Measurements from ENCODE around the gene SELPLG.
"Not testable (repeated sequence)": the region's sequence is repeated elsewhere in the genome, so short reads cannot be mapped to it uniquely, and the experiment has no call there.

Gene SELPLG

DNA sequence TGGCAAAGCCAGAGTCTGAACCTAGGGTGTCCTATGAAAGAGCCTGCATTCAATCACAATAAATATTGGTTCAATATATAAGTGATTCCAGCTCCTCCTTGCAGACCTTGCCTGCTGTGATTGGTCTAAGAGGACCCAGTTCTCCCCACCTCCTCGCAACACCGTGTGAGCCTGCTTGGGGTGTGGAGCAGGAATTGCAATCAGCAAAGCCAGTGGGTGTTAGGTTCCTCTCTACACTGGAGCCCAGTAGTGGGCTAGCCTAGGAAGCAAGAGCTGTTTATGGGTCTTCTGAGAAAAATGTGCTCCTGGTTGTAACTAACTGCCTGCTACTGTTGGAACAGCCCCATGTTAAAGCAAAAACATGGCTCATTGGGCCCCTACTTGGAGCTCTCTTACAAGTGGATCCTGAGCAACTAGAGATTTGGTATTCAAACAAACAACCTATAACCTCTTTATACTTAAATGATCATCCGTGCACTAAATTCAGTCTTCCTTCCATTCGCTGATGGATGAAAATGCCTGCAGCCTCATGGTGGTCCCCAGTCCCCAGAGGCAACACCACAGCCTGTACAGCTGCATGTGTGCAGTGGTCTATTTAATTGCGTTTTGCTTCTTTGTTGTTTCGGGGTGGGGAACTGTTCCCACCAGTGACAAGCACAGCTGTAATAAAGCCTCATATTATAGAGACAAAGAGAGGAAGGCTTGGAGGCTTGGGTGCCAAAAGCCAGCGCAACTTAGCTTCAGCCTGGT lies 3.7 kb upstream of the SELPLG start:
- DNase-seq: no peak

DNA sequence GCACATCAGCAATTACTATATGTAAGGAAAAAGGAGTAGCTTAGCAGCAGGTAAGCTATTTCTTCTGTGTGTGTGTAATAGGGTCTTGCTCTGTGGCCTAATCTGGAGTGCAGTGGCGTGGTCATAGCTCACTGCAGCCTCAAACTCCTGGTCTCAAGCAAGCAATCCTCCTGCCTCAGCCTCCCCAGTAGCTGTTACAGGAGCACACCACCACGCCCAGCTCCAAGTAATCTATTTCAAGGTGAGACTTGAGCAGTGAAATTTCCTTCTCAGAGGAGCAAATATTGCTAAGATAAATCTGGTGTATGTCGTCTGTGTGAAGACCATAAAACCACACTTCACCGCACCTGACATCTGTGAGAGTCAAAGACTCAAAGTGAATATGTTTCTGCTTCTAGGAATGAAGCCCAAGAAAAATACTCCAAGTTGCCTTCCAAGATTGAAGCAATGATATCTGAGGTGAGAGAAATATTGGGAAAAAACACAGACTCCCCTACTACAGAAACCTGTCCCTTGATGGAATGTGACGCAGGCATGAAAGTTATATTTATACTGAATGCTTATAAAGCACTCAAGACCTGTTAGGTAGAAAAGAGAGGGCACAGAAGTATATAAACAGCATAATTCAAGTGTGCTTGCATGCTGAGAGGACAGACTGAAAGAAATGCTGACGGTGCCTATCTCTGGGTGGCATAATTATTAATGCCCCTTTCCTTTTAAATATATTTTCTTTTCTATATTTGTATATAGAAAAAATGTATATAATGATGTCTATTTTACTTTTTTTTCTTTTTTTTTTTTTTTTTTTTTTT lies 2.5 kb upstream of the SELPLG start:
- DNase-seq: no peak

DNA sequence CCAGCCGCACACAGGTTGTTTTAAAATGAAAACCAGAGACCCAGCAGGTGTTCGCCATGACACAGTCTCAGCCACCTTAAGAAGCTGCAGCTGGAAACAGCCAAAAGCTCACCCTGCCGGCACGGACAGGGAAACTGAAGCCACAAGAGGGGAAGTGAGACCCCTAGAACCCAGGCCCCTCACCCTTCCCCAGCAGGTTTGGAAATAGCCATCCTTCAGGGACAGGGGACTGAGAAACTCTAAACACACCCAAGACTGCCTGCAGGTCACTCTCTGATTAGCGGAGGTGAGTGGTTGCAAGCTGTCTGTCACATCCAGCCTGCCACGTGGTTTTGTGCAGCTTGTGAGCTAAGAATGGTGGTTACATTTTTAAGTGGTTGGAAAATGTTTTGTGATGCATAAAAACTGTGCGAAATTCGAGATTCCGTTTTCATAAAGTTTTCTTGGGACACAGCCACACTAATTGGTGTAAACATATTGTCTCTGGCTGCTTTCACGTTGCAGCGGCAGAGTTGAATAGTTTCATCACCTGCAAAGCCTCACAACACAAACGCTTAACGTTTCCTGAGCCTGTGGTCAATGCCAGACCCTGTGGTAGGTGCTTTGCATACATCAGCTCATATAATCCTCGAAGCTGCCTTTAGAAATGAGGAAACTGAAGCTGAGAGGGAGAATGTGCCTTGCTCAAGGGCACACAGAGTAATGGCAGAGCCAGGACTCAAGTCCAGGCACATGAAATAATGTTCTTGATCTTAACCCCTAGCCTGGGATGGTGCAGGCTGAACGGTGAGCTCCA lies 1.7 kb upstream of the SELPLG start:
- peak; percentile 96 for DNase-seq

DNA sequence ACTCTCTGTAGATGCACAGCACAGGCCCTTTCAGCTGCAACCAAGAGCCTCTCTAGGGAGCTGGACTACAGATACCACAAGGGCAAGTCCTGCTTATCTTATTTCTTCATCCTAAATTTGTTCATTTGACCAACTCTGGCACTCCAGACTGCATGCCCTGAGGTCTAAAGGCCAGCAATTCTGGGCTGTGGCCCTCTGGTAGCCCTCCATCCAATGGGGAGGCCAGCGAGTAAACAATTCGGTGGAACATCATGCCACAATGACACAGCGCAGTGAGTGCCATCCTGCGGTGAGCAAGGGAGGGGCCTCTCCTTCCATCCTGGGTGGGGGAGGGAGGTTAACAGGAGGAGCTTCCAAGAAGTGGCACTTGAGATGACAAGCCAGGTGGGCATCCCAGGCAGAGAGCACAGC lies 652 bp upstream of the SELPLG start:
- DNase-seq: peak; percentile 53

DNA sequence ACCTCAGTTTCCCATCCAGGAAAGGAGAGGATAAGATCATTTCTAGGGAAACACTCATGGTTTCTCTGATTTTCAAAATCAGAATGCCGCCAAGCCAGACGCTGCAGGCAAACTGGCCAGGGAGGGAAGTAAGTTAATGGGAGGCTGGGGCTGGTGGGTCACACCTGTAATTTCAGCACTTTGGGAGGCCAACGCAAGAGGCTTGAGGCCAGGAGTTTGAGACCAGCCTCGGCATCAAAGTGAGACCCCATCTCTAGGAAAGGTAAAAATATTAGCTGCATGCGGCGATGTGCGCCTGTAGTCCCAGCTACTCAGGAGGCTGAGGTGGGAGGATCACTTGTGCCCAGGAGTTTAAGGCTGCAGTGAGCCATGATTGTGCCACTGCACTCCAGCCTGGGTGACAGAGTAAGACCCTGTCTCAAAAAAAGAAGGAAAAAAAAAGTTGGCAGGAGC lies 587 bp downstream of the SELPLG start:
- no peak for DNase-seq

DNA sequence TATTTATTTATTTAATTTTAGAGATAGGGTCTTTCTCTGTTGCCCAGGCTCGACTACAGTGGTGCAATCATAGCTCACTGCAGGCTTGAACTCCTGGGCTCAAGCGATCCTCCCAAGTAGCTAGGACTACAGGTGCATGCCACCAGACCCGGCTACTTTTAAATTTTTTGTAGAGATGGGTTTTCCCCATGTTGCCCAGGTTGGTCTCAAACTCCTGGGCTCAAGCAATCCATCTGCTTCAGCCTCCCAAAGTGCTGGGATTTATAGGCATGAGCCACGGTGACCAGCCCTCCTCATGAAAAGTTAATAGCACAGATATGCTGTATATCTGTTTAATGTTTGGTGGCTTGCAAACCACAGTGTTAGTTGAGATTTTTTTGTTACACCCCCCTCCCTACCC lies 2.4 kb downstream of the SELPLG start:
- DNase-seq: not testable (repeated sequence)

DNA sequence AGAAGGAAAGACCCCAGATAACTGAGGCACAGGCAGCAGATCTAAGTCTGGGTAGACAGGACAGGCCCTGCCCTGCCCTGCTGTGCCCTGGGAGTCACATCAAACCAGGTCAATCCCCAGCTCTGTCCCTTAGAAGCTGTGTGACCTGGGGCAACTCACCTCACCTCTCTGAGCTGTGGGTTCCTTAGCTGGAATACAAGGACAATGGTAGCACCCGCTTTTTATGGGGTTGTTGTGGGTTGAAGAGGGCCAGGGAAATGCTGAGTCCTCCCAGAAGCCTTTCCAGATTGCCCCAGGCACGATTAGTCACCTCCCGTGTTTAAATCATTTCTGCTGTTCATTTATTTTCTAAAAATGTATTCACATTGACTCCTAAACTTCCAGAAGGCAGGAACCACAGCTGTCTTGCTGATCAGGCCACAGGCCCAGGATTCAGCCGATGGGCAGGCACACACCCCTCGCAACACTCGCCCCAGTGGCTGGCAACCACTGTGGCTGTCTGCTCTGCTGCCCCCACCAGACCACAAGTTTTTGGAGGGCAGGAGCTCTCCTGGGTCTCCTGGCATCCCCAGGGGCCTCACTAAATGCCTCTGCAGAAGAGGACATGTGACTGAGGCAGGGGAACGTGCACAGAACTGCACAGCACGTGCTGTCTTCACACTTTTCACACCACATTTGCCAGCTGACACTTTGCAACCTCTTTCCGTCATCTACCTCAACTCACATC lies 3.0 kb downstream of the SELPLG start:
- DNase-seq: peak; percentile 27

DNA sequence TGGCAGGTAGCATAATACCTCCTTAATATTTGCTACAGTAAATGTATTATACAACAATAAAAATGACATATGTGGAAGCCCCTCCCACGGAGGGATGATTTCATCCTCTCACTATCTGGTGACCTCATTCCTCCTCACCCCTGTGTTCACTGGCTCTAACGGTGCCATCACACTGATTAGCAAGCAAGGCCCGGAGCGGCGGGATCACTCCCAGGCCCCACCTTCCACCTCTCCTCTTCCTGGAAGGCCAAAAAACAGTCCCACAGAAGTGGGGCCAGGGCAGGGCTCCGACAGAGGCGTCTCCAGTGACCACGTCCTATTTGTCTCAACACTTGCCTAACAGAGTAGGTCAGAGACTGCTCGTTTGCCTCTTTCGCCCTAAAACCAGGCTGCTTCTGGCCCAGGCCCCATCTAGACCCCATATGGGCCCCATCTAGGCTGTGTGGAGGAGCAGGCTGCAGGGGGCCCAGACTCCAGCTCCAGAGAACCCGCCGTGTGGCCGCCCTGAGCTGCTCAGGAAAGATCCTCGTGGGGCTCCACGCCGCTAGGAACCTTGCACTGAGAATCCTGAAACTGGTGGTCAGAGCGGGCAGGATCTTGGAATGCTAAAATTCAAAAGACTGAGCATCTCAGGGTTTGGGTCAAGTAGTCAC lies 3.7 kb downstream of the SELPLG start:
- peak; percentile 64 for DNase-seq

DNA sequence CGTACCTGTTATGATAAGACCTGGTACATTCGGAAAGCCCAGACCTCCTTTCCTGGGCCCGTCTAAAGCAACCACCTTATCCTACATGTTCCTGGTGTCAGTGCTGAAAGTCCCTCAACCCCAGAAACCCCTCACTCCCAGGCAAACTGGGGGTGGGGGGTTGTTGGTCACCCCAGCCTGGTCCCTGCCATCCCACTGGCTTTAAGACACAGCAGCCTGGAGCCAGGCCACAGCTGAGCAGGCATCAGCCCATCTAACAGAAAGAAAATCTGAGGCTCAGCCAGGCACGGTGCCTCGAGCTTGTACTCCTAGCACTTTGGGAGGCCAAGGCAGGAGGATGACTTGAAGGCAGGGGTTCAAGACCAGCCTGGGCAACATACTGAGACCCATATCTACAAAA lies 4.5 kb downstream of the SELPLG start:
- no peak for DNase-seq

DNA sequence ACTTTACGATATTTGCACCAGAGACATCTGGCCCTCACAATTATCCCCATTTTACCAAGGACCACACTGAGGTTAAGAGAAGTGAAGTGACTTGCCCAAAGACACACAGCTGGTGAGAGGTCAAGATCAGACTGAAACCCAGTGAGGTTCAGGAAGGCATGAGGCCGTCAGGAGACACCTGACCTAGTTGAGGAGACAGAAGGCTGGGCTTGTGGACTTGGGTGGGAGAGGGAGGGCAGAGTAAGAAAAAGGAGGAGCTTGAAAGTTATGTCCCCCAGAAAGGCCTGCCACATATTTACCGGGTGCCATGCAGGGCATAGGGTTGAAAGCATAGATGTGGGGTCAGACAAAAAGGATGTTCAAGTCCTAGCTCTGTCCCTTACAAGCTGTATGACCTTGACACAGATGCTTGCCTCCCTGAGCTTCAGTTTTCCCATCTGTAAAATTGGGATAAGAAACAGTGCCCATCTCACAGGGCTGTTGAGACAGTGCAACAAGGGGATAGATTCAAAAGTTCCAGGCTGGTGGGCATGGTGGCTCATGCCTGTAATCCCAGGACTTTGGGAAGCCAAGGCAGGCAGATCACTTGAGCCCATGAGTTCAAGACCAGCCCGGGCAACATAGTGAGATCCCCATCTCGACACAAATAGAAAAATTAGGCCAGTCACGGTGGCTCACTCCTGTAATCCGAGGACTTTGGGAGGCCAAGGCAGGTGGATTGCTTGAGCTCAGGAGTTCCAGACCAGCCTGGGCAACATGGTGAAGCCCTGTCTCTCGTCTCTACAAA lies 6.4 kb downstream of the SELPLG start:
- no peak for DNase-seq

DNA sequence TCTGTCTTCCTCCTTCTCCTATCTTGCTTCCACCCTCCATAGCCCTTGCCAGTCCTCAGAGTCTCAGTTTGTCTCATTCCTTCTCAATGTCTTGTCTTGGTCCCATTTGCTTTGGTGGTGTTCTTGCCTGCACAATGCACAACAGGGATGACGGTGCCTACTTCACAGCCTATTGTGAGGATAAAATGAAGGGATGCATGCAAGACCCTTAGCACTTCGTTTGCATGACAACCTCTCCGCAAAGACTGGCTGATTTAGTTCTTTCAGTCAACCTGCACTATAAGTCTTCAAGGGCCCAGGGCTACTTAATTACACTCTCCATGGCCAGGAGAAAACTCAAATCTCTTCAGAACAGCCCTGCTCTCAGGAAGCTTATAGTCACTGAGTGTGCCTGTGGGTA lies 8.5 kb downstream of the SELPLG start:
- DNase-seq: no peak

DNA sequence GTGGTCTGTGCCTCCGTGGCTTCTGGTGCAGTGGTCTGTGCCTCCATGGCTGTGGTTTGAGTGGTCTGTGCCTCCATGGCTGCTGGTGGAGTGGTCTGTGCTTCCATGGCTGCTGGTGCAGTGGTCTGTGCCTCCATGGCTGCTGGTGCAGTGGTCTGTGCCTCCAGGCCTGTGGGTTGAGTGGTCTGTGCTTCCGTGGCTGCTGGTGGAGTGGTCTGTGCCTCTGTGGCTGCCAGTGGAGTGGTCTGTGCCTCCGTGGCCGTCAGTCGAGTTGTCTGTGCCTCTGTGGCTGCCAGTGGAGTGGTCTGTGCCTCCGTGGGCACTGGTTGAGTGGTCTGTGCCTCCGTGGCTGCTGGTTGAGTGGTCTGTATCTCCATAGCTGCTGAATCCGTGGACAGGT lies 10.1 kb downstream of the SELPLG start:
- no peak for DNase-seq

DNA sequence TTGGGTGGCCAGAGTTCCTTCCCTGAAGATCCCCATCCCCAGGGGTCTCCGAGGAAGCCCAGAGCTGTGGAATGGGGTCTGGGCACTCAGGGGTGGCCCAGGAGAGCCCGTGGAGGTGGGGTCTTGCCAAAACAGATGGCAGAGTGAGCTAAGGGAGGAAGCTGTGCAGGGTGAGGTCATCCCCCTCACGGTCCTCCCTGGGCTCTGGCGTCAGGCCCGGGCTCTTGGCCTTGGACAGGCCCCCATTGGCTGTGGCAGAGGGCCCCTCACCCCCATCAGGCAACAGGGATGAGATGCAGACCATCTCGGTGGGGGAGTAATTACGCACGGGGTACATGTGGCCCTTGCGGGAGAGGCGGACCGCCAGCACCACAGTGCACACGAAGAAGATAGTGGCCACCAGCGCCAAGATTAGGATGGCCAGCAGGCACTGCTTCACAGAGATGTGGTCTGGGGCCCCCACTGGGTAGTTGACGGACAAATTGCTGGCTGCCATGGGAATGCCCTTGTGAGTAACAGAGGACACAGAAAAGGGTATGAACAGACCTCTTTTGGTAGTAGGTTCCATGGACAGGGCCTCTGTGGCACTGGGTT lies 10.7 kb downstream of the SELPLG start:
- DNase-seq: no peak

DNA sequence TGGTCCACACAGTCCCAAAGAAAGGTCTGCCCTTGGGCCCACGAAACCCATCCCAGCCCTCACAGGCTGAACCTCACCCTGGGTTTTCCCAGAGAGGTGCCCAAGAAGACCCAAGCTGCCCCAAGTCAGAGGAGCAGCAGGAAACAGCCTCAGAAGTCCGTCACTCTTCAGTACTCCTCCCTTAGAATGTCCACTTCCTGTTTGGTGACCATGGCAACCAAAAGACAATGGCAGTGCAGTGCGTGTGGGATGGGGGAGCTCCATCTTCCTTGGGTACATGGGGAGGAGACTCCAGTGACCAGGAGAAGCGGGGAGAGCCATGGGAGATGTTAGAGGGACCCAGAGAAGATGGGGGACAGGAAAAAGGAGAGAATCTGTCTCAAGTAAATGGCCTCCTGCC lies 11.3 kb downstream of the SELPLG start:
- DNase-seq: peak; percentile 60

DNA sequence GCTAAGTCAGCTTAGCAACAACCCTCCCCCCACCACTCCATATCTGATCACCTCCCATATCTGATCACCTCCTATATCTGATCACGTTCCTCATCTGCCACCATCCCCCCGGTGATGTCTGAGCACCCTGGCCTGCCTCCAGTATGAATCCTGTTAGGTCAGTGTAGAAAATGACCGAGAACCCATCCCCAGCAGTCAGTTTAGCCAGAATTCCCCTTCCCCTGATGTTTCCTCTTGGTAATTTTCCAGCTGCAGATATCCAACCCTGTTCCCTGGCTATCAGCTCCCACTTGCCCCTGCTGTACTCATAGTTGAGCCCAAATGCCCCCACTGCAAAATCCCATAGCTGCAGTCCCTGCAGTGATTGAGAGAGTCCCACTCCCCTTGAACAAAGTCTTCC lies 12.5 kb downstream of the SELPLG start:
- no peak for DNase-seq

DNA sequence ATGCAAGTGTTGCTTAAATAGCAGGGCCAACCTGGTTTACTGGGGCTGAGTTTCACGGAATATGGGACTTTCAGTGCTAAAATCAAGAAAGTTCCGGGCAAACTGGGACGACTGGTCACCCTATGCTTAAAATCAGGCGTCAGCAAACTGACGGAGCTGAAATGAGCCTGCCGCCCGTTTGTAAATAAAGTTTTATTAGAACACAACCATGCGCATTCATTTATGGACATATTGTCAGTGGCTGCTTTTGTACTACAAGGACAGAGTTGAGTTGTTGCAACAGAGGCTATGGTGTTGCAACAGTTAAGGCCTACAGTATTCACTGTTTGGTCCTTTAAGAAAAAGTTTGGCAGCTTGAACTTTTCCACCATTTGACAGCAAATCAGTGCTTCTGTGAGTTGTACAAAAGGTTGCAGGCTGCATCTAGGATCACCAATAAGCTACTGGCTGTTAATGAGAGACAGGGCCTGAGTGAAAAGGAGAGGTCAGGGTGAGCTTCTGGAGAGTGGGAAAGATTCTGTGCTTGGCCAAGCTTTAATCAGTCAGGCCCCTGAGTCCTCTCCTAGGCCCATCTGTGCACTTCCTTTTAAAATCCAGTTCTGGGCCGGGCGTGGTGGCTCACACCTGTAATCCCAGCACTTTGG lies 13.3 kb downstream of the SELPLG start:
- peak; percentile 76 for DNase-seq

DNA sequence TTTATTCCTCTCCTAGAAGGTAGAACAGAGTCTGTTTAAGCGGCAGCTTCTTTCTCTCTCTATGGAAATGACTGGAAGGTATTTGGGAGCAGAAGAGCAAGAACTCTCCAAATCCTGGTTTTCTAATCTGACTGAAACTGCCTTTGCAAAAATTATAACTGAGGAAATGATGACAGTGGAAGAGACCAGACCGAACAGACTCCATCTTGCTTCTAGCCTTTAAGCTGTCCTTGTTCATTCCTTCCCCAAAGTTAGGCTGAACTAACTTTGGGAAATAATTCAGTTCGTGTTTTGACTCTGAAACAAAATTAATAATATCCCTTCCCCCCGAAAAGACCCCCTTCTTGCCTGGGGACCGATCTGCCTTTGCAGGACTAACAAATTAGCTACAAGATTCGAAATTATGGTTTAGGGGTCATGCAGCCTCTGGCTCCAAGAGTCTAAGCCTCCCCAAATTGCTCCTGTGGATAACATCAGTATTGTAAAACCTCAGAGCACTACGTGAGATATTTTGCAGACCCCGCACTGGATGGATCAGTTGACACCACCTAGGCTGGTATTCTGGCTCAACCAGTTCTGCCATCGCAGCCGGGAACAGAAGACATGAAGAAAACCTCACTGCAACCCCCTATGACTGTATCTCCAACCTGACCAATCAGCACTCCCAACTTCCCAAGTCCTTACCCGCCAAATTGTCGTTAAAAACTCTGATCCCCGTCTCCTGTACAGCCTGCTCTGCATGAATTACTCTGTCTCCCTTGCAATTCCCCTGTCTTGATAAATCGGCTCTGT lies 14.1 kb downstream of the SELPLG start:
- no peak for DNase-seq

DNA sequence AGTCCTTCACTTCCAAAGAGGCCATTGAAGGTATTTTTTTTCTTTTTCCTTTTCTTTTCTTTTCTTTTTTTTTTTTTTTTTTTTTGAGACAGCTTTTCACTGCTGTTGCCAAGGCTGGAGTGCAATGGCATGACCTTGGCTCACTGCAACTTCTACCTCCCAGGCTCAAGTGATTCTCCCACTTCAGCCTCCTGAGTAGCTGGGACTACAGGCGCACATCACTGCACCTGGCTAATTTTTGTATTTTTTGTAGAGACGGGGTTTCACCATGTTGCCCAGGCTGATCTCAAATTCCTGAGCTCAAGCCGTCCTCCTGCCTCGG lies 14.8 kb downstream of the SELPLG start:
- DNase-seq: not testable (repeated sequence)

DNA sequence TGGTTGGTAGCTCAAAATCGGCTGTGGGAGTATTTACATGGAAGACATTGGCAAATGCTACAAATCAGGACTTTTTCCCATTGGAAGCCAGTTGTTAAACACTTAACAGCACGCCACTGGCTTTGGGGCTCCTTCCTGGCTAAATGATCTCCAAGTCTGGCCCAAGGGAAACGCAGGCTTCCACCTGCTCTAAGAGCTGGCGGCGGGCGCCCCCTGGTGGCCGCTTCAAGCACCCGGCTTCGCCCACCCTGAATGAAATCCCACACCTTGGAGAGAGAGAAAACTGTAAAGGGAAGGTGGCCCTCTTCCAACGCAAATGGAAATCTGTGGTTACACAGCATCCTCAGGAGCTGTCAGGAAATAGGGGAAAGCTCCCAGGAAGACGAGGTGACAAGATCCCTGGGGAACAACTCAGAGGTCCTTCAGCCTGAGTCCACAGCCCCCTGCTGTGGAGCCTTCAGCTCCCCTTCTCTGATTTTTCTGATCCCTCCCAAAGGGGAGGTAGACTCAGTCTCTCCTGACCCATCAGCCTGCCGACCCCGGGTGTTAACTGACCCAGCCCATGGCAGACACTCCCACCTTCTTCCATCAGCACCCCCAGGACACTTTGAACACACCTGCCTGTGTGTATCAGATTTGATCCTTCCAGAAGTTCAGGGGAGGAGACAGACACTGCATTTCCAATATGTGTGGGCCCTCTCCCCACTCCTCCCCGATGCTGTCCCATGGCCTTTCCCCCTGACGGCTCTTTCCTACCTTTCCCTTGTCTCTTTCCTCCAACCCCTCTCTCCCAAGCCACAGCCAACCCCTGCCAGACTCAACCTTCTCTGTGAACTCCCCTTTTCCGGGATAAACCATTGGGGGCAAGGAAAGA lies 15.4 kb downstream of the SELPLG start:
- DNase-seq: peak; percentile 53

Data from MV-4-11 (cell line).